H1 (cell line): ENCODE results near the gene TRIM24. TPM values are rescaled to one million over a fixed set of nuclear protein-coding genes. Genes with fewer than 3 reads are reported as not detected.

Experiments
- CTCF ChIA-PET: fragments of 300-600 bp; sonication (Branson Sonifier 250); formaldehyde crosslinking; loops from one replicate; lab custom pipeline; 2021; ENCODE audit not compliant: partially characterized antibody; lab: Charles Lee
- POLR2A ChIA-PET: fragments of 300-600 bp; sonication (Branson Sonifier 250); formaldehyde crosslinking; loops from one replicate; lab custom pipeline; 2021; ENCODE audit warnings: inconsistent platforms; ENCODE audit not compliant: partially characterized antibody; lab: Charles Lee
- DNase-seq, 2 experiments: peaks; one replicate each; pipeline versions ENCODE4 v3.0.0 to v3.0.0-alpha.2; 2010 to 2022; ENCODE audit warnings: low spot score in 2 of 2, low read depth in 1 of 2, mixed read lengths in 1 of 2
- FAIRE-seq: peaks from 2 replicates; lab custom pipeline; 2011; peaks lifted over from hg19 to GRCh38; lab: Jason Lieb, UNC
- H2AFZ ChIP-seq: 2 replicates; pipeline ENCODE4 v1.8.1; 2012; ENCODE audit warnings: low read length, inconsistent platforms
- H2AK5ac ChIP-seq: 2 replicates; pipeline ENCODE4 v1.6.1; 2013; ENCODE audit warnings: low read depth, low read length
- H2BK120ac ChIP-seq: replicated peaks from 2 replicates; pipeline ENCODE3; 2013; ENCODE audit warnings: low read depth, low read length, inconsistent platforms
- H2BK12ac ChIP-seq: 2 replicates; pipeline ENCODE4 v1.6.1; 2013; ENCODE audit warnings: low read depth, low read length
- H2BK15ac ChIP-seq: 2 replicates; pipeline ENCODE4 v1.6.1; 2013; ENCODE audit warnings: low read length
- H2BK20ac ChIP-seq: 2 replicates; pipeline ENCODE4 v1.6.1; 2013; ENCODE audit warnings: low read length
- H2BK5ac ChIP-seq: 2 replicates; pipeline ENCODE4 v1.6.1; 2013; ENCODE audit warnings: low read depth, low read length
- H3K14ac ChIP-seq: 2 replicates; pipeline ENCODE4 v1.6.1; 2013; ENCODE audit warnings: inconsistent platforms; ENCODE audit not compliant: insufficient read length
- H3K18ac ChIP-seq: 2 replicates; pipeline ENCODE4 v1.6.1; 2013; ENCODE audit warnings: low read length; ENCODE audit errors: extremely low read depth
- H3K23ac ChIP-seq: 2 replicates; pipeline ENCODE4 v1.6.1; 2013; ENCODE audit warnings: inconsistent platforms; ENCODE audit not compliant: insufficient read length
- H3K23me2 ChIP-seq: 2 replicates; pipeline ENCODE4 v1.6.1; 2013; ENCODE audit warnings: low read depth, low read length
- H3K27ac ChIP-seq: 2 replicates; pipeline ENCODE4 v1.6.1; 2011; ENCODE audit warnings: low read depth, low read length, inconsistent platforms
- H3K27me3 ChIP-seq, 4 experiments: replicated peaks in 1 of 4; 1 replicate in 1 of 4; 2 replicates in 3 of 4; pipeline versions ENCODE4 v1.6.1 to v1.8.1; 2011 to 2013; ENCODE audit warnings: low read length in 3 of 4, mild to moderate bottlenecking in 3 of 4, inconsistent platforms in 2 of 4, mixed read lengths in 2 of 4, moderate library complexity in 1 of 4; ENCODE audit not compliant: control insufficient read depth in 3 of 4, insufficient read depth in 3 of 4; ENCODE audit errors: extremely low read depth in 1 of 4
- H3K36me3 ChIP-seq, 4 experiments: 2 replicates each; pipeline versions ENCODE4 v1.6.1 to v1.8.1; 2011 to 2013; ENCODE audit warnings: mild to moderate bottlenecking in 4 of 4, low read length in 3 of 4, moderate library complexity in 2 of 4, control low read depth in 1 of 4, inconsistent platforms in 1 of 4; ENCODE audit not compliant: insufficient read depth in 4 of 4, control insufficient read depth in 2 of 4
- H3K4ac ChIP-seq: replicated peaks from 2 replicates; pipeline ENCODE3; 2013; ENCODE audit warnings: low read length, low read depth, mixed read lengths, inconsistent platforms; ENCODE audit not compliant: insufficient read length
- H3K4me1 ChIP-seq, 4 experiments: replicated peaks in 1 of 4; 1 replicate in 1 of 4; 2 replicates in 3 of 4; pipeline versions ENCODE4 v1.6.1 to v1.8.1; 2011 to 2013; ENCODE audit warnings: low read length in 3 of 4, inconsistent platforms in 2 of 4, mixed read lengths in 1 of 4; ENCODE audit not compliant: insufficient read depth in 4 of 4, control insufficient read depth in 3 of 4
- H3K4me2 ChIP-seq, 2 experiments: 2 replicates each; pipeline versions ENCODE4 v1.6.1 to v1.8.1; 2011 to 2013; ENCODE audit warnings: low read depth in 2 of 2, low read length in 2 of 2, control low read depth in 1 of 2, inconsistent platforms in 1 of 2, mild to moderate bottlenecking in 1 of 2; ENCODE audit not compliant: insufficient read depth in 1 of 2
- H3K4me3 ChIP-seq, 4 experiments: fragments of 200-600, 300-600 bp in 1 of 4; sonication (generic), shearing (Covaris generic), sonication (Bioruptor Twin) in 1 of 4; 2 replicates each; pipeline versions ENCODE4 v1.5.1 to v1.8.1; 2011 to 2016; ENCODE audit warnings: low read length in 4 of 4, low read depth in 3 of 4, control low read depth in 2 of 4, inconsistent platforms in 2 of 4, mild to moderate bottlenecking in 2 of 4, mixed read lengths in 1 of 4, moderate library complexity in 1 of 4; ENCODE audit not compliant: insufficient read depth in 2 of 4; ENCODE audit errors: extremely low read depth in 1 of 4
- H3K56ac ChIP-seq: replicated peaks from 2 replicates; pipeline ENCODE3; 2013; ENCODE audit warnings: low read depth, mild to moderate bottlenecking, mixed read lengths, low read length, inconsistent platforms; ENCODE audit not compliant: insufficient read length
- H3K79me1 ChIP-seq: 2 replicates; pipeline ENCODE4 v1.6.1; 2013; ENCODE audit warnings: low read depth, low read length, control low read depth
- H3K79me2 ChIP-seq, 2 experiments: 2 replicates each; pipeline versions ENCODE4 v1.6.1 to v1.8.1; 2012 to 2013; ENCODE audit warnings: low read length in 2 of 2, mild to moderate bottlenecking in 2 of 2, inconsistent platforms in 1 of 2; ENCODE audit not compliant: insufficient read depth in 2 of 2, control insufficient read depth in 1 of 2
- H3K9ac ChIP-seq, 4 experiments: replicated peaks in 1 of 4; 1 replicate in 1 of 4; 2 replicates in 3 of 4; pipeline versions ENCODE4 v1.6.1 to v1.8.1; 2011 to 2013; ENCODE audit warnings: low read depth in 3 of 4, low read length in 3 of 4, control low read depth in 2 of 4, mild to moderate bottlenecking in 2 of 4, moderate library complexity in 2 of 4, inconsistent platforms in 1 of 4; ENCODE audit errors: extremely low read depth in 1 of 4
- H3K9me3 ChIP-seq, 2 experiments: 2 replicates each; pipeline versions ENCODE4 v1.6.1 to v1.8.1; 2012 to 2013; ENCODE audit warnings: mild to moderate bottlenecking in 2 of 2, moderate library complexity in 2 of 2, control low read depth in 1 of 2, inconsistent platforms in 1 of 2, low read depth in 1 of 2, low read length in 1 of 2, mixed read lengths in 1 of 2; ENCODE audit not compliant: insufficient read depth in 2 of 2
- H4K20me1 ChIP-seq, 2 experiments: replicated peaks in 1 of 2; 2 replicates each; pipeline versions ENCODE3 to v1.8.1; 2011 to 2013; ENCODE audit warnings: inconsistent platforms in 2 of 2, low read length in 2 of 2, mild to moderate bottlenecking in 1 of 2; ENCODE audit not compliant: insufficient read depth in 2 of 2, control insufficient read depth in 1 of 2
- H4K5ac ChIP-seq: 2 replicates; pipeline ENCODE4 v1.6.1; 2013; ENCODE audit warnings: low read length, low read depth, mixed read lengths, inconsistent platforms; ENCODE audit not compliant: insufficient read length
- H4K8ac ChIP-seq: 2 replicates; pipeline ENCODE4 v1.8.0; 2013; ENCODE audit warnings: mild to moderate bottlenecking, moderate library complexity, low read length, inconsistent platforms; ENCODE audit not compliant: insufficient read depth; ENCODE audit errors: extremely low read depth
- H4K91ac ChIP-seq: replicated peaks from 2 replicates; pipeline ENCODE3; 2013; ENCODE audit warnings: low read length, mixed read lengths, inconsistent platforms; ENCODE audit not compliant: insufficient read length
- SIN3A ChIP-seq, 2 experiments: IDR thresholded peaks in 1 of 2; conservative IDR thresholded peaks in 1 of 2; 2 replicates each; pipeline ENCODE4 v1.6.1; 2011 to 2012; ENCODE audit warnings: low read length in 2 of 2, improper control_type of control experiment in 1 of 2, low read depth in 1 of 2, mild to moderate bottlenecking in 1 of 2
- TEAD4 ChIP-seq: IDR thresholded peaks from 2 replicates; pipeline ENCODE4 v1.6.1; 2012; ENCODE audit warnings: low read depth, low read length, inconsistent platforms, mixed read lengths
- WGBS, 2 experiments: shearing (Covaris generic) in 1 of 2; methylation state at CpG; one replicate each; pipeline versions ENCODE4 v1.1.6 to v1.1.7; 2013 to 2015; ENCODE audit warnings: low lambda C conversion rate in 2 of 2, mixed read lengths in 2 of 2, inconsistent platforms in 1 of 2, low coverage in 1 of 2, missing lambda C conversion rate in 1 of 2; ENCODE audit not compliant: insufficient replicate concordance in 2 of 2, insufficient coverage in 1 of 2, insufficient read length in 1 of 2; ENCODE audit errors: extremely low coverage in 1 of 2, missing lambda C conversion rate in 1 of 2; 5-methylcytosine and 5-hydroxymethylcytosine counted together
- polyA plus RNA-seq, 7 experiments: library from polyadenylated mRNA; depleted of rRNA in 3 of 7; stranded (reverse) in 5 of 7; unstranded in 2 of 7; fragments of >200 nt in 5 of 7; fragments of 200-250 nt in 2 of 7; gene quantifications; 1 replicate in 5 of 7; 2 replicates in 1 of 7; 4 replicates in 1 of 7; pipeline versions ENCODE4 v1.2.1 to v1.2.3, GENCODE V29; 2011 to 2013; ENCODE audit warnings: missing spikeins in 2 of 7, mixed read lengths in 2 of 7
- total RNA-seq: library from RNA; stranded (reverse); fragmentation: NEBNext Ultra II Directional; extraction: Animal tissue kit (Norgen Biotek cat#: 25700); gene quantifications from 2 replicates; pipeline ENCODE4 v1.2.1, GENCODE V29; 2021

The TRIM24 gene
- total and polyA plus RNA-seq, 2 of the 8 experiments (the other 6 are each of a cell fraction or from before 2014, with no cell fraction given) = 67.6 to 149 TPM

DNA sequence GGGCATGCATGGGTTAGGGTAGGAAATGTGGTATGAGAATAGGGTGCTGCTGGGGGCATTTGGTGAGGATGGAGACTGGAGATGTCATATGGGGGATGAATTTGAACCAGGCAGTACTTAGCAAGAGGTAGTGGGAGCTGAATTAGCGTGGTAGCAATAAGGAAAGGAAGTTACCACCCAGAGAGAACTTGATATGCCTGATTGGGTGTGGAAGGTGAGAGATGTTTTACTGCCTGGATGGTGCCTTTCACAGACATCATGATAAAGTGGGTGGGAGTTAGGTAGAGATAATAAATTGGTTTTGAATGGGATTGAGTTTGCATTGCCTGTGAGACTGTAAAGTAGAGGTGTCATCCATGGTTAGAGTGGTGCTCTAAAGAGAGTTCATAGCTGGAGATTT, 46.7 kb downstream of the TRIM24 start:
- Histone ChIP-seq H3K4me3 (no peak overlapping the region), H4K8ac (no peak overlapping the region), H3K14ac (no peak overlapping the region), H3K56ac (no peak overlapping the region), H3K18ac (no peak overlapping the region), H3K4me2 (no peak overlapping the region), H3K79me2 (peaks cover 16 to 100% of the 10 kb centered on the region in 2 experiments; a peak in 3 of 4 replicates), H4K5ac (no peak overlapping the region), H3K36me3 (peaks cover 5 to 86% (median 43%) of the 10 kb centered on the region in 4 experiments), H3K4me1 (peaks cover 0 to 5% (median 0%) of the 10 kb centered on the region in 4 experiments; a peak in 2 of 7 replicates), H2AK5ac (no peak overlapping the region), H3K23me2 (no peaks in the 10 kb centered on the region; the same call in 1 of the 2 replicates), H3K9ac (no peak overlapping the region), H3K27ac (no peak overlapping the region), H2BK120ac (no peak overlapping the region), H3K79me1 (no peaks in the 10 kb centered on the region; the same call in 1 of the 2 replicates), H2BK20ac (no peak overlapping the region), H2BK15ac (no peak overlapping the region), H4K91ac (no peak overlapping the region), H2AFZ (no peak overlapping the region), H2BK12ac (no peak overlapping the region), H3K4ac (no peak overlapping the region), H3K9me3 (peaks cover 0 to 3% of the 10 kb centered on the region in 2 experiments; a peak in 1 of 4 replicates), H4K20me1 (peaks cover 14% of the 10 kb centered on the region in 2 experiments), H3K27me3 (no peaks in the 10 kb centered on the region), H2BK5ac (no peak overlapping the region), H3K23ac (no peak overlapping the region)
- WGBS, 2 experiments = 0% methylated on average over 1 of the region's 1 CpG; no CpG with 5 or more reads in 1 of the 2 experiments
- POLR2A ChIA-PET = no interaction called here
- CTCF ChIA-PET = no interaction called here
- TF ChIP-seq SIN3A (conservative IDR thresholded peaks at IDR 0.05 in 1 of 2, IDR thresholded peaks at IDR 0.05 in 1 of 2; ENCODE audit: low read depth in 1 of 2, low read length in 2 of 2) (no peak), TEAD4 (no peak)
- DNase-seq = no peak
- no peak for FAIRE-seq
